HepG2 (cell line): ENCODE measurements around the gene NPBWR2. TPM values are rescaled to one million over a fixed set of nuclear protein-coding genes. Genes with fewer than 3 reads are reported as not detected.

ENCODE experiments used
- ATAC-seq: fragments of 200-7000 bp; cut with Tn5 transposase; 3 replicates; pipeline ENCODE4 v1.9.1; 2020; ENCODE audit warnings: mild to moderate bottlenecking, moderate library complexity
- BruUV-seq: library from RNA; stranded (reverse); fragments of 400-500 nt; replicated peaks from 2 replicates; lab custom pipeline; 2021; lab: Mats Ljungman, UMichigan
- CTCF ChIA-PET: fragments of 300-600 bp; formaldehyde crosslinking; extraction: SDS; loops from one replicate; lab custom pipeline; 2021; ENCODE audit warnings: low total read pairs, inconsistent platforms, low intra/inter-chr PET ratio; lab: Yijun Ruan, JAX
- POLR2A ChIA-PET: fragments of 350-600 bp; sonication (Branson Sonifier 250); formaldehyde crosslinking; loops from one replicate; lab custom pipeline; 2020; ENCODE audit warnings: antibody characterized with exemption, inconsistent platforms; lab: Yijun Ruan, JAX
- DNase-seq: peaks from one replicate; pipeline ENCODE4 v3.0.0-alpha.2; 2015; ENCODE audit warnings: low spot score
- FAIRE-seq: peaks from 3 replicates; lab custom pipeline; 2011; peaks lifted over from hg19 to GRCh38; lab: Jason Lieb, UNC
- H2AFZ ChIP-seq: one replicate; pipeline ENCODE4 v1.6.1; 2011; ENCODE audit warnings: low read length, inconsistent platforms
- H3K27ac ChIP-seq: fragments of 300-600 bp; 3 replicates; pipeline ENCODE4 v1.8.0; 2011; ENCODE audit warnings: mixed run types, mild to moderate bottlenecking, mixed read lengths, low read length, inconsistent platforms; ENCODE audit not compliant: insufficient read depth; ENCODE audit errors: extremely low read length
- H3K27me3 ChIP-seq, 2 experiments: fragments of 200-600 bp in 1 of 2; 2 replicates in 1 of 2; 3 replicates in 1 of 2; pipeline versions ENCODE4 v1.6.0 to v1.8.0; 2011; ENCODE audit warnings: low read length in 2 of 2, mild to moderate bottlenecking in 2 of 2, moderate library complexity in 2 of 2, inconsistent platforms in 1 of 2; ENCODE audit not compliant: insufficient read depth in 2 of 2, control insufficient read depth in 1 of 2
- H3K36me3 ChIP-seq, 2 experiments: fragments of 200-600 bp in 1 of 2; replicated peaks in 1 of 2; 2 replicates in 1 of 2; 3 replicates in 1 of 2; pipeline versions ENCODE4 v1.5.1 to v1.8.0; 2011; ENCODE audit warnings: low read length in 2 of 2, inconsistent platforms in 1 of 2; ENCODE audit not compliant: insufficient read depth in 2 of 2, control insufficient read depth in 1 of 2
- H3K4me1 ChIP-seq: 2 replicates; pipeline ENCODE4 v1.5.1; 2012; ENCODE audit warnings: low read length, inconsistent platforms; ENCODE audit not compliant: insufficient read depth
- H3K4me2 ChIP-seq: 2 replicates; pipeline ENCODE4 v1.6.0; 2011; ENCODE audit warnings: low read depth, low read length, inconsistent platforms
- H3K4me3 ChIP-seq, 3 experiments: fragments of 200-600 bp in 1 of 3; sonication (generic), shearing (Covaris generic) in 1 of 3; replicated peaks in 1 of 3; 2 replicates each; pipeline ENCODE4 v1.5.1; 2011 to 2016; ENCODE audit warnings: low read length in 3 of 3, inconsistent platforms in 2 of 3, low read depth in 2 of 3, mild to moderate bottlenecking in 2 of 3, control low read depth in 1 of 3, mixed read lengths in 1 of 3; ENCODE audit not compliant: insufficient read depth in 1 of 3
- H3K79me2 ChIP-seq: one replicate; pipeline ENCODE4 v1.6.1; 2011; ENCODE audit warnings: low read length, inconsistent platforms; ENCODE audit not compliant: insufficient read depth
- H3K9ac ChIP-seq: 2 replicates; pipeline ENCODE4 v1.6.0; 2011; ENCODE audit warnings: mild to moderate bottlenecking, low read depth, low read length, inconsistent platforms; ENCODE audit not compliant: insufficient read depth
- H3K9me3 ChIP-seq: 2 replicates; pipeline ENCODE4 v1.5.1; 2012; ENCODE audit warnings: mild to moderate bottlenecking, low read length
- H4K20me1 ChIP-seq: 2 replicates; pipeline ENCODE4 v1.6.0; 2011; ENCODE audit warnings: inconsistent platforms, mild to moderate bottlenecking, low read length, moderate library complexity; ENCODE audit not compliant: insufficient read depth
- AKAP8 ChIP-seq: sonication (generic); formaldehyde crosslinking; IDR thresholded peaks from 2 replicates; pipeline ENCODE4 v1.5.1; 2020; ENCODE audit warnings: mild to moderate bottlenecking, missing genetic modification reagents
- CENPT ChIP-seq: sonication (generic); formaldehyde crosslinking; IDR thresholded peaks from 2 replicates; pipeline ENCODE4 v1.8.0; 2022; ENCODE audit warnings: low read depth, mild to moderate bottlenecking, moderate library complexity, missing genetic modification reagents
- FLYWCH1 ChIP-seq: sonication (generic); formaldehyde crosslinking; IDR thresholded peaks from 2 replicates; pipeline ENCODE4 v1.8.1; 2023; ENCODE audit warnings: mild to moderate bottlenecking, missing genetic modification reagents
- HMG20A ChIP-seq: IDR thresholded peaks from 2 replicates; pipeline ENCODE4 v1.6.1; 2016; ENCODE audit warnings: borderline replicate concordance
- MXD1 ChIP-seq: sonication (generic); formaldehyde crosslinking; IDR thresholded peaks from 2 replicates; pipeline ENCODE4 v1.4.0; 2020; ENCODE audit warnings: mild to moderate bottlenecking, missing genetic modification reagents
- NFIB ChIP-seq: sonication (generic); formaldehyde crosslinking; IDR thresholded peaks from 2 replicates; pipeline ENCODE4 v1.9.0; 2021; ENCODE audit warnings: missing genetic modification reagents, mild to moderate bottlenecking, borderline replicate concordance
- NFKB2 ChIP-seq: sonication (generic); formaldehyde crosslinking; IDR thresholded peaks from 2 replicates; pipeline ENCODE4 v1.4.0; 2020; ENCODE audit warnings: missing genetic modification reagents, borderline replicate concordance
- NR0B2 ChIP-seq: sonication (generic); formaldehyde crosslinking; IDR thresholded peaks from 2 replicates; pipeline ENCODE4 v1.4.0; 2020; ENCODE audit warnings: mild to moderate bottlenecking, missing genetic modification reagents
- NR2F6 ChIP-seq, 2 experiments: IDR thresholded peaks; 2 replicates each; pipeline ENCODE4 v1.6.1; 2016; ENCODE audit warnings: antibody characterized with exemption in 1 of 2, mild to moderate bottlenecking in 1 of 2
- SALL2 ChIP-seq: sonication (generic); formaldehyde crosslinking; IDR thresholded peaks from 2 replicates; pipeline ENCODE4 v1.8.1; 2023; ENCODE audit warnings: mild to moderate bottlenecking, missing genetic modification reagents, inconsistent platforms
- SP2 ChIP-seq: sonication (generic); formaldehyde crosslinking; IDR thresholded peaks from 2 replicates; pipeline ENCODE4 v1.5.1; 2020; ENCODE audit warnings: mild to moderate bottlenecking, missing genetic modification reagents
- TFAP4 ChIP-seq: sonication (generic); IDR thresholded peaks from 2 replicates; pipeline ENCODE4 v1.6.1; 2016; ENCODE audit warnings: low read depth, borderline replicate concordance
- U2AF1 ChIP-seq: fragments of 200-400 bp; formaldehyde crosslinking; optimal IDR thresholded peaks from 2 replicates; pipeline ENCODE3; 2017; ENCODE audit warnings: mild to moderate bottlenecking, low read depth, low read length
- ZBTB38 ChIP-seq: sonication (generic); formaldehyde crosslinking; IDR thresholded peaks from 2 replicates; pipeline ENCODE4 v1.5.1; 2020; ENCODE audit warnings: mild to moderate bottlenecking, missing genetic modification reagents
- ZBTB42 ChIP-seq: sonication (generic); formaldehyde crosslinking; IDR thresholded peaks from 2 replicates; pipeline ENCODE4 v1.5.0; 2020; ENCODE audit warnings: mild to moderate bottlenecking, missing genetic modification reagents
- ZC3H4 ChIP-seq: sonication (generic); formaldehyde crosslinking; IDR thresholded peaks from 2 replicates; pipeline ENCODE4 v1.4.0; 2020; ENCODE audit warnings: missing genetic modification reagents, borderline replicate concordance
- ZFP1 ChIP-seq: IDR thresholded peaks from 2 replicates; pipeline ENCODE4 v1.6.1; 2016
- ZFP36 ChIP-seq: fragments of 150-350 bp; IDR thresholded peaks from 2 replicates; pipeline ENCODE4 v1.6.1; 2018; ENCODE audit warnings: borderline replicate concordance, low read length, low read depth; ENCODE audit not compliant: partially characterized antibody
- ZNF432 ChIP-seq: sonication (generic); formaldehyde crosslinking; IDR thresholded peaks from 2 replicates; pipeline ENCODE4 v1.5.0; 2020; ENCODE audit warnings: missing genetic modification reagents, mild to moderate bottlenecking, borderline replicate concordance
- ZNF44 ChIP-seq: sonication (generic); formaldehyde crosslinking; IDR thresholded peaks from 2 replicates; pipeline ENCODE4 v1.5.1; 2020; ENCODE audit warnings: mild to moderate bottlenecking, missing genetic modification reagents
- ZNF660 ChIP-seq: sonication (generic); formaldehyde crosslinking; IDR thresholded peaks from 2 replicates; pipeline ENCODE4 v1.5.1; 2020; ENCODE audit warnings: mild to moderate bottlenecking, low read depth, missing genetic modification reagents, borderline replicate concordance
- WGBS: methylation state at CpG from one replicate; pipeline ENCODE4 v1.1.6; 2017; ENCODE audit warnings: low lambda C conversion rate; 5-methylcytosine and 5-hydroxymethylcytosine counted together
- in situ Hi-C: cut with HindIII; loops from 2 replicates; pipeline ENCODE4 v1.10.0; 2017; ENCODE audit warnings: low pct_unique_long_range_greater_than_20kb; ENCODE audit not compliant: extremely low pct_ligation_motif_present
- intact Hi-C: fragments of 100-400 bp; cut with micrococcal nuclease; formaldehyde crosslinking; loops from one replicate; pipeline ENCODE4 v1.10.0; 2022; ENCODE audit not compliant: unreplicated experiment
- polyA plus RNA-seq, 8 experiments: library from polyadenylated mRNA; depleted of rRNA in 3 of 8; stranded (reverse) in 7 of 8; unstranded in 1 of 8; fragments of >200 nt; fragmentation: Illumina TruSeq in 4 of 8; extraction: Trizol in 4 of 8; gene quantifications; 2 replicates each; pipeline versions ENCODE4 v1.2.1 to v1.2.3, GENCODE V29; 2011 to 2016; ENCODE audit warnings: low read depth in 4 of 8, missing spikeins in 1 of 8, mixed read lengths in 1 of 8; ENCODE audit not compliant: insufficient read depth in 1 of 8
- total RNA-seq, 5 experiments: library from RNA; depleted of rRNA; stranded (reverse); fragments of >200 nt; fragmentation: Illumina TruSeq; extraction: Trizol; gene quantifications; 2 replicates each; pipeline ENCODE4 v1.2.3, GENCODE V29; 2016; ENCODE audit warnings: low read depth in 1 of 5

NPBWR2 gene
- total and polyA plus RNA-seq, 2 of the 13 experiments (the other 11 are each of a cell fraction or from before 2014, with no cell fraction given), result not detected

GRCh38 chr20:64074184-64074789 is 33.1 kb downstream of the NPBWR2 start (continued):
- TF ChIP-seq ZNF432 (no peak), HMG20A (CRISPR knock-in tag) (no peak), NR0B2 (CRISPR knock-in tag) (no peak), ZC3H4 (CRISPR knock-in tag) (no peak), NR2F6 (IDR thresholded peaks at IDR 0.05) (no peak), NR2F6 (CRISPR knock-in tag; IDR thresholded peaks at IDR 0.05) (no peak)
- TF ChIP-seq, all 625 proteins: peak for 6

- peaks cover 18% of the 10 kb centered on the region for H3K4me1 ChIP-seq
- CTCF ChIA-PET, result no interaction called here
- FAIRE-seq (no peak), ATAC-seq (no peak), DNase-seq (no peak)
- no TSS peak for BruUV-seq
- H3K4me3 ChIP-seq, result no peak overlapping the region
- H3K27me3 ChIP-seq, result 0 out of 5 replicates have a peak, but pooled peaks cover 0 to 4% of the 10 kb centered on the region in 2 experiments
- H2AFZ ChIP-seq, result no peak overlapping the region
- H3K9ac ChIP-seq, result no peak overlapping the region
- WGBS, result 93% methylated on average over 37 of the region's 37 CpGs
- H3K79me2 ChIP-seq, result no peaks in the 10 kb centered on the region
- H3K9me3 ChIP-seq, result no peaks in the 10 kb centered on the region
- POLR2A ChIA-PET, result interaction anchor here (1.0 kb wide), 1 partner anchor 10 kb away, joined by 3 read pairs; no protein-coding TSS in a partner anchor
- in situ Hi-C loops, result no loop called here
- intact Hi-C loops, result no loop called here
- no peaks in the 10 kb centered on the region for H4K20me1 ChIP-seq
- H3K27ac ChIP-seq, result no peak overlapping the region
- H3K4me2 ChIP-seq, result no peak overlapping the region
- H3K36me3 ChIP-seq, result no peaks in the 10 kb centered on the region
- no peak for TF ChIP-seq SALL2 (CRISPR knock-in tag)
- no peak for TF ChIP-seq CENPT (CRISPR knock-in tag)
- TF ChIP-seq MXD1, result no peak
- no peak for TF ChIP-seq ZNF660 (CRISPR knock-in tag)
- TF ChIP-seq ZFP36, result no peak
- no peak for TF ChIP-seq FLYWCH1 (CRISPR knock-in tag)
- no peak for TF ChIP-seq ZNF44 (CRISPR knock-in tag)
- no peak for TF ChIP-seq ZBTB42
- TF ChIP-seq NFIB (CRISPR knock-in tag), result no peak
- no peak for TF ChIP-seq TFAP4
- TF ChIP-seq SP2 (CRISPR knock-in tag), result no peak
- TF ChIP-seq U2AF1, result no peak
- no peak for TF ChIP-seq ZFP1 (CRISPR knock-in tag)
- TF ChIP-seq ZBTB38 (CRISPR knock-in tag), result 0 out of 2 replicates have a peak, but pooled peaks have one; percentile 21
- TF ChIP-seq AKAP8, result 0 out of 2 replicates have a peak, but pooled peaks have one; percentile 29
- TF ChIP-seq NFKB2 (CRISPR knock-in tag), result no peak
Observed at GRCh38 chr20:64073476-64074183, 33.7 kb downstream of the NPBWR2 start.
